NCI-H146 treated with DMSO at 0.1 percent for 48 hours (cell line): ENCODE results near the gene ARGFX.
"Not testable (repeated sequence)": the region's sequence is repeated elsewhere in the genome, so short reads cannot be mapped to it uniquely, and the experiment has no call there.

Experiments used
- DNase-seq: peaks from one replicate; lab custom pipeline; 2025; ENCODE audit not compliant: unreplicated experiment; lab: John Stamatoyannopoulos, UW

ARGFX gene

GRCh38 chr3:121598564-121598963 lies 30.8 kb downstream of the ARGFX start:
- no peak for DNase-seq

DNA sequence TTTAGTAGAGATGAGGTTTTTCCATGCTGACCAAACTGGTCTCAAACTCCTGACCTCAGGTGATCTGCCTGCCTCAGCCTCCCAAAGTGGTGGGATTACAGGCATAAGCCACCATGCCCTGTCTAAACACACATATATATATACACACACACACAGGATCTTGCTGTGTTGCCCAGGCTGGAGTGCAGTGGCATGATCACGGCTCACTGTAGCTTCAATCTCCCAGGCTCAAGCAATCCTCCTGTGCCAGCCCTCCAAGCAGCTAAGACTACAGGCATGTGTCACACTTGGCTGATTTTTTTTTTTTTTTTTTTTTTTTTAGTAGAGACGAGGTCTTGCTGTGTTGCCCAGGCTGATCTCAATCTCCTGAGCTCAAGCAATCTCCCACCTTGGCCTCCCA lies 32.2 kb downstream of the ARGFX start:
- not testable (repeated sequence) for DNase-seq

- DNase-seq = no peak
Measured at GRCh38 chr3:121601212-121601812, 33.6 kb downstream of the ARGFX start.

DNA sequence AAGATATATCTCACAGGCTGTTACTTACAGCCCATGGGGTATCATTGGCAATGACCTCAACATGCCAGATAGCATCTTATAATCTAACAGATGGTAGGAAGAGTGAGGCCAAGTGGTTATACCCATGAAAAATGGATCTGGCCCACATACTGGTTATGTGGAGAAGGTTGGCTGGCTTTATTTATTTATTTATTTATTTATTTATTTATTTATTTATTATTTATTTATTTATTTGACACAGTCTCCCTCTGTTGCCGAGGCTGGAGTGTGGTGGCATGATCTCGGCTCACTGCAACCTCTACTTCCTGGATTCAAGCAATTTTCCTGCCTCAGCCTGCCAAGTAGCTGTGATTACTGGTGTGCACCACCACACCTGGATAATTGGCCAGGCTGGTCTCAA lies 37.0 kb downstream of the ARGFX start:
- no peak for DNase-seq

- no peak for DNase-seq
Measured at GRCh38 chr3:121606106-121606505, 38.4 kb downstream of the ARGFX start.
